HepG2 (cell line): ENCODE measurements around the gene PACS2.

Experiments used
- ARNT ChIP-seq: fragments of 450-650 bp; IDR thresholded peaks from 2 replicates; pipeline ENCODE4 v1.6.1; 2017
- CHD2 ChIP-seq: IDR thresholded peaks from 2 replicates; pipeline ENCODE4 v1.6.1; 2011; ENCODE audit warnings: low read depth, low read length, improper control_type of control experiment
- MAX ChIP-seq: IDR thresholded peaks from 2 replicates; pipeline ENCODE4 v1.6.1; 2012; ENCODE audit warnings: inconsistent platforms
- SMARCE1 ChIP-seq: fragments of 450-650 bp; IDR thresholded peaks from 2 replicates; pipeline ENCODE4 v1.6.1; 2017; ENCODE audit warnings: borderline replicate concordance

- TF ChIP-seq CHD2 (no peak), MAX (no peak), ARNT (no peak), SMARCE1 (no peak)
These were observed 17.9 kb downstream of the PACS2 start for GRCh38 chr14:105332350-105332874.
